ENCODE data around the gene ATXN1.
"Not testable (repeated sequence)": the region's sequence is repeated elsewhere in the genome, so short reads cannot be mapped to it uniquely, and the experiment has no call there.

ATXN1 gene

GRCh38 chr6:16391451-16391912 lies 369.8 kb downstream of the ATXN1 start:
- in situ Hi-C loops (cut with HindIII; ENCODE audit: low pct_ligation_motif_present, low sequenced_read_pairs): no loop called here
- Histone ChIP-seq H3K27ac (peak overlapping the region; percentile 56), H3K36me3 (replicated peaks) (no peaks in the 10 kb centered on the region), H3K4me3 (ENCODE audit: low read depth, low read length) (no peak overlapping the region), H3K27me3 (replicated peaks) (no peaks in the 10 kb centered on the region)
- no peak for DNase-seq
- no peak for TF ChIP-seq CTCF (IDR thresholded peaks at IDR 0.05; ENCODE audit: low read depth, low read length, missing control alignments)

DNA sequence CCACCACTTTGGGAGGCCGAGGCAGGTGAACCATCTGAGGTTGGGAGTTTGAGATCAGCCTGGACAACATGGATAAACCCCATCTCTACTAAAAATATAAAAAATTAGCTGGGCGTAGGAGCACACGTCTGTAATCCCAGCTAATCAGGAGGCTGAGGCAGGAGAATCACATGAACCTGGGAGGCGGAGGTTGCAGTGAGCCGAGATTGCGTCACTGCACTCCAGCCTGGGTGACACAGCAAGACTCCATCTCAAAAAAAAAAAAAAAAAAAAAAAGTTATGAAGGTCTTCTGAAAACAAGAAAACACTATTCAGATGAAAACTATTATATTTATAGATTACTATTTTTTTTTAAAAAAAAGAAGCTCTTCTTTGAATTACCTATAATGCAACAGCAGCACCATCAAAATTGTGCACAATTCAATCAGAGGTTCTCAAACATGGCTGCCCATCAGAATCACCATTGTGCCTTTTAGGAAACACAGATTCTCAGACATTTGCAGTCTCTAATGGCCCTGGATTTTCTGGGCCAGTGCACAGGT lies 370.3 kb downstream of the ATXN1 start:
- peak overlapping the region; percentile 56 for H3K27ac ChIP-seq
- H3K36me3 ChIP-seq (replicated peaks); H3K4me3 ChIP-seq (ENCODE audit: low read depth, low read length); DNase-seq; H3K27me3 ChIP-seq (replicated peaks); in situ Hi-C loops (cut with HindIII; ENCODE audit: low pct_ligation_motif_present, low sequenced_read_pairs): not testable (repeated sequence)

- no peak overlapping the region for H3K4me3 ChIP-seq (ENCODE audit: low read depth, low read length)
- DNase-seq: no peak
- H3K36me3 ChIP-seq (replicated peaks): no peaks in the 10 kb centered on the region
- TF ChIP-seq CTCF (IDR thresholded peaks at IDR 0.05; ENCODE audit: low read depth, low read length, missing control alignments): no peak
- no peak overlapping the region for H3K27ac ChIP-seq
- in situ Hi-C loops (cut with HindIII; ENCODE audit: low pct_ligation_motif_present, low sequenced_read_pairs): no loop called here
- no peaks in the 10 kb centered on the region for H3K27me3 ChIP-seq (replicated peaks)
Observed at GRCh38 chr6:16389642-16390041, 371.6 kb downstream of the ATXN1 start.

GRCh38 chr6:16388488-16388887 lies 372.8 kb downstream of the ATXN1 start:
- TF ChIP-seq CTCF (IDR thresholded peaks at IDR 0.05; ENCODE audit: low read depth, low read length, missing control alignments): no peak
- H3K4me3 ChIP-seq (ENCODE audit: low read depth, low read length): no peak overlapping the region
- no peaks in the 10 kb centered on the region for H3K27me3 ChIP-seq (replicated peaks)
- H3K27ac ChIP-seq: no peak overlapping the region
- in situ Hi-C loops (cut with HindIII; ENCODE audit: low pct_ligation_motif_present, low sequenced_read_pairs): no loop called here
- H3K36me3 ChIP-seq (replicated peaks): no peaks in the 10 kb centered on the region
- DNase-seq: no peak

- Histone ChIP-seq H3K36me3 (replicated peaks) (no peaks in the 10 kb centered on the region), H3K27ac (no peak overlapping the region), H3K27me3 (replicated peaks) (no peaks in the 10 kb centered on the region), H3K4me3 (ENCODE audit: low read depth, low read length) (no peak overlapping the region)
- in situ Hi-C loops (cut with HindIII; ENCODE audit: low pct_ligation_motif_present, low sequenced_read_pairs): no loop called here
- no peak for TF ChIP-seq CTCF (IDR thresholded peaks at IDR 0.05; ENCODE audit: low read depth, low read length, missing control alignments)
- no peak for DNase-seq
Observed at GRCh38 chr6:16386057-16386456, 375.2 kb downstream of the ATXN1 start.

DNA sequence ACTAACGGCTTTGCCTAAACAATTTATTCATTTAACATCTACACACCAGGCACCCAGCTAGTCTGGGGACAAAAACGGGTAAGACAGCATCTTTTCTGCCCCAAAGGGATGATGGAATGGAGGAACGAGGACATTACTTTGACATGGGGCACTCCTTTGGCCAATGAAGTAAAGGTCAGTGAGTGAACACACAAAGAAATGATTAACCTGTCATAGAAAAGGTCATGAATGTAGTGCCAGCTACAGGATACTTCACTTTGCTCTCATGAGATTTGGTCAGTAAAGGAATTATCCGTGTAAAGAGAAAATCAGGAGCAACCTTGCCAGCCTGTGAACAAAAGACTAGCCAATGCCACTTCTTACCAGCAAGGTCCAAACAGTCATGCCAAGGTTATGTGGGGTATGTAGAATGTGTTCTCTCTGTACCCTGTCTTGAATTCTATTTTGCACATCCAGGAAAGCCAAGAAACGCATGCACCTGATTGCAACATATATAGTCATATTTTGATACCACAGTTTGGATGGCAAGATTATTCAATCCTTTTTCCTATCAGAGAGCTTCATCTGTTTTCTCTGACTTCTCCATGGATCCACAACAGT lies 377.6 kb downstream of the ATXN1 start:
- Histone ChIP-seq H3K36me3 (replicated peaks) (no peaks in the 10 kb centered on the region), H3K27ac (no peak overlapping the region), H3K4me3 (ENCODE audit: low read depth, low read length) (no peak overlapping the region), H3K27me3 (replicated peaks) (no peaks in the 10 kb centered on the region)
- in situ Hi-C loops (cut with HindIII; ENCODE audit: low pct_ligation_motif_present, low sequenced_read_pairs): no loop called here
- DNase-seq: no peak
- no peak for TF ChIP-seq CTCF (IDR thresholded peaks at IDR 0.05; ENCODE audit: low read depth, low read length, missing control alignments)

- H3K4me3 ChIP-seq (ENCODE audit: low read depth, low read length); H3K27ac ChIP-seq; in situ Hi-C loops (cut with HindIII; ENCODE audit: low pct_ligation_motif_present, low sequenced_read_pairs); DNase-seq; H3K27me3 ChIP-seq (replicated peaks); H3K36me3 ChIP-seq (replicated peaks): not testable (repeated sequence)
Observed at GRCh38 chr6:16381968-16382367, 379.3 kb downstream of the ATXN1 start.

Data from brain microvascular endothelial cell (primary cell).